ENCODE measurements around the gene RPL29.
"Not testable (repeated sequence)": the region's sequence is repeated elsewhere in the genome, so short reads cannot be mapped to it uniquely, and the experiment has no call there.

RPL29 gene

DNA sequence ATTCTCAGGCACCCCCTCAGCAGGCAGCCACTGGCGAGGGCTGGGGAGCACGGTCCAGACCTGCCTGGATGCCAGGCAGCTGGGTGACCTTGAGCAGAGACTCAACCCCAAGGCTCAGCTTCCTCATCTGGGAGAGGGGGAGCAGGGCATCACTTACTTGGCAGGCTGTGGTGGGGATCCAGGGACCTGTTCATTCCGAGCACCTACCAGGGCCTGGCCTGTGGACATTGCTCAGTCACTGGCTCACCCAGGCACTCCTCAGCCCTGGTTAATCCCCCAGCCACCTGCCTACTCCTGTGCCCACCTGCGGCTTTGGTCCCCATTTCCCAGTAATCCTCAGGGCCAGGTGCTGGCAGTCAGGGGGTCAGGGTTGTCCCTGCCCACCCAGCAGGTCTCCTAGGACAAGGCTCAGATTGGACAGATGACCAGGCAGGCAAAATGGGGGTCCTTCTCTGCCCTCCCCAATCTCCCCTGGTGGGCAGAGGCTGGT lies 9.3 kb upstream of the RPL29 start:
- no peak for DNase-seq

DNA sequence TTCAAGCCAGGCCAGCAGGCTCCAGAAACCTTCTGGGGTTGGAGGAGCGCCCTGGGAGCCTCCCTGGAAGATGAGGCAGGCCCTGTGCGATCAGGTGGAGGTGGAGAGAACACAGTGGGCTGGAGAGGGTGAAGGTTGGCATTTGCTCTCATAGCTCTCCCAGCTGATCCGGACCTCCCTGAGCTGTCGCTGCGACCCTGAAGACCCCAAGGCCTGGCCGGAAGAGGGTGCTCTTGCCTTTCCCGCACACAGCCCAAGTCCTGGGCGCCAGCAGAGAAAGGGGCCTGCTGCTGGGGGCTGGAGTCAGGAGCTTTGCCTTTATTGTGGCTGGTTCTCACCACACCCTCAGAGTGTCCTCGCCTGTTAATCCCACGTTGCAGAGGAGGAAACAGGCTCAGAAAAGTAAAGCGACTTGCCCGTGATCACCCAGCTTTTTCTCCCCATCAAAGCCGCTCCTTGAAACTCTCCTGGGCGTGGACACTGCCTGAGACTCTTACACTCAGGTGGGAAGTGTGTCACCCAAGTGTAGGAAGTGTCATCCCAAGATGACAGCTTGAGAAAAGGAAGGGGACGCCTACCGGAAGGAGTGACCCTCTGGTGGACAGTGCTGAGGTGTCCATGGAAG lies 8.6 kb upstream of the RPL29 start:
- no peak for DNase-seq

DNA sequence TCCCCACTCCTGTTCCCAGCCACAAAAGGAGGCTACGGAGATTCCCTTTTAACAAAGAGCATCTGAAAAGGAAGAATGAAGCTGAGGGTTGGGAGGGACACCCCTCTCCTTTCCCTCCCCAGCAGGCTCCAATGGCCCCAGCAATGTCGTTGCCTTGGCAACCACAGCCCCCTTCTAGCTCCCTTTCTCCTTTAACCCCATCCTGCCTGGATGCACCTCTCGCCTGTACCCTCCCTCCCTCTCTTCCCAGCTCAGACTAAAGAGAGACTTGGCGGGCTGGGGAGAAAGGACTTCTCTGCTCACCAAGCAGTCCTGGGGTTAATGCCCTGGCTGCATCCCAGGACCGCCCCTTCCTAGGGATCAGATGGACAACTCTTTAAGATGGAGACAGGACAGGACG lies 7.1 kb upstream of the RPL29 start:
- DNase-seq: no peak

DNA sequence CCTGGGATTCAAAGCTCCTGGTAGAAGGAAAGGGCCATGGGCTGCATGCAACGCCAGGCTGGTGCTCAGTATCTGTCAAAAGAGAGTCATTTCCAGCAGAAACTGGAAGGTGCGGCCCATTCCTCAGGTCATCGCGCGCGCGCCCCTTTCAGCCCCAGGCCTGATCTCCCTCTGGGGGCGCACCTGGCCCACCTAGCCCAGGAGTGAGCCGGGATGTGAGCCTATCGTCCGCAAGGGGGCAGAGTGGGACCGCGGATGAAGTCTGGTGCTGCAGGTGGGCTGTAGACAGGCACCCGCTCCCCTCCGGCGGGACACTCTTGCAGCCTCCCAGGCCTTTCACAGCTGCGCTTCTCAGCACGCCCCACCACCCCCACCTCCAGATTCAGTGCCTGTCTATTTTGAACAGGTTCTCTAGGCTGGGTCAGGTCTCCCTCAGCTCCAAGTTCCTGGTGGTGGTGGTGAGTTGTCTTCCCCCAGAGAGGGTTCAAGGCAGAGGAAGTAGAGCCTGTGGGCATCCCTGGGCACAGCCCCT lies 5.8 kb upstream of the RPL29 start:
- peak; percentile 89 for DNase-seq

DNA sequence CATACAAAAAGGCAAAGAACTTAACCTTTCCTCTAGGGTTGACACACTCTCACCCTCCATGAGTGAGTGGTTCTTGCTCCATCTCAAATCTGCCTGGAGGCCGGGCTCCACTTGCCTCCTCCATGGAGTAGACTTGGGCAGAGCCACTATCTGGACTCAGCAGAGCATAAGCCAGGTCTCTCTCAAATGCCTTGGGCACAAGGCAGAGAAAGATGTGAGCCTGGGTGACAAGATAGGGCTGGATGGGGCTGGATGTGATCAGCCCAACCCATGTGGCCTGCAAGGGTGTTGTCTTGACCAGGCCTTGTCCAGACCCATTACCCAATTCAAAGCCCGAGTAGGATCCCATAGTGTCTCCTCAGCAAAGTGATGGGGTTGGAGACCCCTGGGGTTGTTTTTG lies 4.2 kb upstream of the RPL29 start:
- DNase-seq: no peak

DNA sequence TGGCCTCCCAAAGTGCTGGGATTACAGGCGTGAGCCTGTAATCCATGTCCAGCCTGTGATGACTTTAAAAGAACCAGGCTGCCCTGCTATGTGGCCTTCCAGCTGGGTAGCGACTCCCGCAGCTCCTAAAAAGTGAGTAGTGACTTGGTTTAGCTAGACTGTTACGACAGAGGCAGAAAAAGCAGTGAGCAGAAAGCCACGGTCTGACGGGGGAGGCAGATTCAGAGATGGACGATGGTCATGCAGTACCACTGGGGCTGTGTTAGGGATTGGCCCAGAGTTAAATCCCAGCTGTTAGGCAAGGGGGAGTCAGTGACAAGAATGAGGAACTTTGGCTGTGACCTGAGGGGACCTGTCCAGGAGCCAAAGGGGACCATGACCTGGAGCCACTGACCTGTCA lies 3.1 kb upstream of the RPL29 start:
- DNase-seq: no peak

DNA sequence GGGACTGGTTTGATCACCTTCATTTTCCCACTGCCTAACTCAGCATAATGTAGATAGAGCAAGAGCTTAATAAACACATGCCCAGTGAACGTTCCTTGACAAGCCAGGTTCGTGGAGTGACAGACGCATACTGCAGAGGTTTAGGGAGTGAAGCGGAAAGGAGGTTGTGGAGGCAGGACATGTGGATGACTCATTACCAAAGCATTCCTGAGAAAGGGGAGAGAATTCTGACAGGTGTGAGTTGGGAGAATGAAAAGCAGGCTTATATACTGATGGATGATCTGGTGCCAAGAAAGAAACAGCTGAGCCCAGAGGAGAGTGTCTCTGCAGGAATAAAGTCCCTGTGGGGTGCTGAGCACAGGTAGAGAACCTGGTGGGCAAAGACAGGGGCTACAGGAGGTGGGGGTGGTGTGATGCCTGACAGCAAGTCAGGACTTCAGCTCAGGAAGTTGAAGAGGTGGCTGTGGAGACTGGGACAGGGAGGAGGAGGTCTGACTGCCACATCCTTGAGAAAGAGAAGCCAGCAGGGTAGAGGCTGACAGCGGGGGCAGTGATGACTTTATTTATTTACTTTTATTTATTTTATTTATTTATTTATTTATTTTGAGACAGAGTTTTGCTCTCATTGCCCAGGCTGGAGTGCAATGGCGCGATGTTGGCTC lies 2.4 kb upstream of the RPL29 start:
- DNase-seq: no peak

DNA sequence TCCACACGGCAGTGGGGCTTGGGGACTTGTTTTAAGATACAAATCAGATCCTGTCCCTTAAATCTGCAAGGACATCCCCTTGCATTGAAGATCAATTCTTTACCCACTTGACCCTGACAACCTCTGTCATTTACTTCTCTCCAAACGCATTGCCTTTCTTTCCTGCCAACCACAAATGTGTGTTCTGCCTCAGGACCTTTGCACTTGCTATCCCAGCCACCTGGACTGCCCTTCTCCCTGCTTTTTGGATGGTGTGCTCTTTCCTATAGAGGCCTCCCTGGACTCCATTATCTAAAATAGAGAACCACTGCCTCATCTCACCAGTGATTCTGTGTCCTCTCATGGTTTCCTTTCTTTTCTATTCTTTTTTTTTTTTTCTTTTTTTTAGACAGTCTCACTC lies 1.5 kb upstream of the RPL29 start:
- DNase-seq: no peak

DNA sequence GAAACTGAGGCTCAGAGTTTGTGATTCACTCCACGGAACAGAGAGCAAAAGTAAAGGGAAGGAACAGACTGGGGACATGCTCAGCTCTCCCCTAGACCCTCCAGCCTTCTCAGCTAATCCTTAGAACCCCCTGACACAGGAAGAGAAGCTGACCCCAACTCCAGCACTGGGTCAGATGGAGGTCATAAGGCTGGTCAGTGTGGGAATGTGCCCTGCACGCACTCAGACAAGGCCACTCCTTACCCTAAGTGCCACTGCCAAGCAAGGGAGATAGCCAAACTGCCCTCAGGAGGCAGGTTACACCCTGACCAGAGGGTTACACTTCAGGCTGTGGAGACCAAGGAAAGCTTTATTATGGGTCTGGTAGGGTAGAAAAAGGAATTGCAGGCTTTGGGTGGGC lies 1.2 kb downstream of the RPL29 start:
- DNase-seq: no peak

DNA sequence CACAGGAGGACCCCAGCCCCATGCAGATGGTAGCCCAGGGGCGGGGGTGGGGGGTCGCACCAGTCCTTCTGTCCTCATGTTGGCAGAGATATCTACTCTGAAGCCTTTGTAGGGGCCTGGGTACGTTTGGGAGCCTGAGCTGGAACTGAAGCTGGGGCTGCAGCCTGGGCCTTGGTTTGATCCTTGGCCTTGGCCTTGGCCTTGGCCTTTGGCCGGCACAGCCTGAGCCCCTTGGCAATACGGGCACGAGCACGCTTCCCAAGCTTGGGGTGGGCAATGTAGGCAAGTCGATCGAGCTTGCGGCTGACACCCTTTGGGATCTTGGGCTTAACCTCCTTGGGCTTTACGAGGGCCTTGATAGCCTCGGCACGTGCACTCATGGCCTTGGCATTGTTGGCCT lies 2.0 kb downstream of the RPL29 start:
- not testable (repeated sequence) for DNase-seq

DNA sequence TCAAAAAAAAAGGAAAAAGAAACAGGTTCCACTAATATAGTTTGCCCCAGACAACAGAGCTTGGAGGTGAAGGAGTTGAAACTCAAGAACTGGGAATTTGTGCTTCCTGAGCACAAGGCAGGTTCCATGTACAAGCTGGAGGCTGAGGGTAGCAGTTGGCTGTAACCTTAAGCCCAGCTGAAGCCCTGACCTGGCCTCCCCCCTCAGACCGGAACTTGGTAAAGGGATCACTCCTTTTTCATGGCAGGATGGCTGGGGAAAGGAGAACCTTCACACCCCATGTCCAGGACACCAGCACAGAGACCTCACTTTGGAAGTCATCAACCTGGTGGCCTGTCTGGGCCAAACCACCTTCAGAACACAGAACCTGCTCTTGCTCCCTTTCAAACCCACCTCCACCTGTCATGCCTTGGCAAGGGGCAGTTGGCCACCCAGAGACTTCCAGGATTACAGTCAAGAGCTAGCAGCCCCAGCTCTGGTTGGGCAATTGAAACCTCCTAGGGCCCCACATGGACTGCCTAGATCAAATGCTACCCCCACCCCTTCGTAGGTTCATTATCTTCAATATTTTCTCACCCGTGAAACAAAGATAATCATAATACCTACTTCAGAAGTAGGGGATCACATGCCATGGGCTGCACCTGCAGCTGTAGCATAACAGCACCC lies 3.5 kb downstream of the RPL29 start:
- DNase-seq: no peak

DNA sequence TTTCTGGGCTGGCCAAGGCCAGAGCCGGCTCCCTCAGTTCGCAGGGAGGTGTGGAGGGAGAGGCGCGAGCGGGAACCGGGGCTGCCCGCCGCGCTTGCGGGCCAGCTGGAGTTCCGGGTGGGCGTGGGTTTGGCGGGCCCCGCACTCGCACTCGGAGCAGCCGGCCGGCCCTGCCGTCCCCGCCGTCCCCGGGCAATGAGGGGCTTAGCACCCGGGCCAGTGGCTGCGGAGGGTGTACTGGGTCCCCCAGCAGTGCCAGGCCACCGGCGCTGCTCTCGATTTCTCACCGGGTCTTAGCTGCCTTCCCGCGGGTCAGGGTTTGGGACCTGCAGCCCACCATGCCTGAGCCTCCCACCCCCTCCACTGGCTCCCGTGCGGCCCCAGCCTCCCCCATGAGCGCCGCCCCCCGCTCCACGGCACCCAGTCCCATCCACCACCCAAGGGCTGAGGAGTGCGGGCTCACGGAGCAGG lies 5.2 kb downstream of the RPL29 start:
- DNase-seq: not testable (repeated sequence)

DNA sequence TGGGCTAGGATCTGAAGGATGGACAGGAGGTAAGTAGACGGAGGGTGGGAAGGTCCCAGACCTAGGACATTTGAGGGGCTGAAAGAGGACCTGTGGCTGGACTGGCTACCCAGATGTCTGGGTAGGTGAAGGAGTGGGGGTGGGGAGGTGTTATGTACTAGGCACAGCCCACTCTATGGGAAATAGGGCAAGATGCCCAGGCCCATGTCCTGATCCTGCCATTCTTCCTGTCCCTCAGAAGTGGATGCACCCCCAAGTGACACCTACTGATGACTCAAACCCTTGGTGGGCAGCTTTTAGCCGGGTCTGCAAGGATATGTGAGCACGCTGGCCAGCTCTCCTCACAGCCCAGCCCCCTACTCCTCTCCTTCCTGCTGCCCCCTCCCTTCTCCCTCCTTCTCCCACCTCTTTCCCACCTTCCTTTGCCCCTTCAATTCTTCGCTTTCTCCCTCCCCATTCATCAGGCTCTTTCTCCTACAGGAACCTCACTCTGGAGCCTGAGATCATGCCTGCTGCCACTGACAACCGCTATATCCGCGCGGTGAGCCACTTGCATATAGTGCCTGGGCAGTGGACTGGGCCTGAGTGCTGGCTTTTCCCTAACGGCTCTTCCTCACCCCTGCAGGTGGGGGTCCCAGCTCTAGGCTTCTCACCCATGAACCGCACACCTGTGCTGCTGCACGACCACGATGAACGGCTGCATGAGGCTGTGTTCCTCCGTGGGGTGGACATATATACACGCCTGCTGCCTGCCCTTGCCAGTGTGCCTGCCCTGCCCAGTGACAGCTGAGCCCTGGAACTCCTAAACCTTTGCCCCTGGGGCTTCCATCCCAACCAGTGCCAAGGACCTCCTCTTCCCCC lies 7.2 kb downstream of the RPL29 start:
- no peak for DNase-seq

DNA sequence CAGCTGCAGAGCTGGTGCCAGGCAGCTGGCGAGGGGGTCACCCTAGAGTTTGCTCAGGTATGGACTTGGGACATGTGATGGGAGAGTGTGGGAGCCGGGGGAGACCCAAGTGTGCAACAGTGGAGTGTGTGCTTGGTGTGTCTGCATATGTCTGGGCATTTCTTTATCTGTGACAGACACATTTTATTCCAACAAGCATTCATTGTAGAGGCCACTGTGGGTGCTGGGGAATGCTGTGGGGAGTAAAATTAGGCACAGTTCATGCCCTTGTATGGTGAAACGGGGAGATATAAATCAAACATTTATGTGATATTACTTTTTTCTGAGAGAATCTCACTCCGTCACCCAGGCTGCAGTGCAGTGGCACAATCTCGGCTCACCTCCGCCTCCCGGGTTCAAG lies 8.1 kb downstream of the RPL29 start:
- DNase-seq: no peak

DNA sequence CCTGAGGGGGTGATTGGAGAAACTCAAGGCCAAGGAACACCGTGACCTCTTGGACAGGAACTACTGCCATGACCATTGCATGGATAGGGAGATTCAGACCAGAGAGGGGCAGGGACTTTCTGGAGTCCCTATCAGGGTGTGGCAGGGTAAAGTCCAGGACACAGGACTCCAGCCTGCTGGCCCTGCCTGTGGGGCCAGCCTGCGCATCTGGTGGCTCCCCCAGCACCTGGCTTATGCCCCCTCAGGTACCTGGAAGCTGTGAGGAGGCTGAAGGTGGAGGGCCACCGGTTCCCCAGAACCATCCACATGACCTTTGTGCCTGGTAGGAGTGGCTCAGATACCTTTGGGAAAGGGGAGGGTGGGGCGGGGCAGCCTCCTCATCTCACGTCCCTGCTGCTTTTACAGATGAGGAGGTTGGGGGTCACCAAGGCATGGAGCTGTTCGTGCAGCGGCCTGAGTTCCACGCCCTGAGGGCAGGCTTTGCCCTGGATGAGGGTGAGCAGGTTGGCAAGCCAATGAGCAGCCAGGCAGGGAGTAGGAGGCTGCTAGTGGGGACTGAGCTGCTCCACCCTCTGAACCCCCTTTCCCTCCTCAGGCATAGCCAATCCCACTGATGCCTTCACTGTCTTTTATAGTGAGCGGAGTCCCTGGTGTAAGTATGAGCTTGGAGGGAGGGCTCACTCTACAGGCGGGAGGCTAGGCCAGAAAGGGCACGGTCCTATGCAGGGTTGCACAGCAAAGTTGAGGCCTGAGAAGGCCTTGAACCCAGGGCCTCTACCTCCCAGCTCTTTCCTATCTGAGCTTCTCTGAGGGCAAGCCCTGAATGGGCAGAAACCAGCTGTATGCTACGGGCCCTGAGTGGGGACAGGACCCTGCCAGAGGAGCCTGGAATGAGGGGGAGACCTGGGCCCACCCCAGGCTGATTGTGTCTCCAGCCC lies 9.4 kb downstream of the RPL29 start:
- DNase-seq: no peak

DNA sequence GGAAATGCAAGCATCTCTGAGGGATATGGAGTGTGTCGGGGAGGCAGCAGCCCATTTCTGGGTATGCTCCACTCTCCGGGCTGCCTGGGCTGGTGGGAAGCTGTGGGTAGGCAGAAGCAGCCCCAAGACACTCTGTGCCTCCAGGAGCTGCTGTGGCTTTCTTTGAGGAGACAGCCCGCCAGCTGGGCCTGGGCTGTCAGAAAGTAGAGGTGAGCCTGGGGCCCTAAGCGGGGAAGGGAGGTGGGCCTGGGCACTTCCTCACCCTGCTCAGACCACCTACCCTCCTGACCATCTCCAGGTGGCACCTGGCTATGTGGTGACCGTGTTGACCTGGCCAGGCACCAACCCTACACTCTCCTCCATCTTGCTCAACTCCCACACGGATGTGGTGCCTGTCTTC lies 10.6 kb downstream of the RPL29 start:
- no peak for DNase-seq

DNA sequence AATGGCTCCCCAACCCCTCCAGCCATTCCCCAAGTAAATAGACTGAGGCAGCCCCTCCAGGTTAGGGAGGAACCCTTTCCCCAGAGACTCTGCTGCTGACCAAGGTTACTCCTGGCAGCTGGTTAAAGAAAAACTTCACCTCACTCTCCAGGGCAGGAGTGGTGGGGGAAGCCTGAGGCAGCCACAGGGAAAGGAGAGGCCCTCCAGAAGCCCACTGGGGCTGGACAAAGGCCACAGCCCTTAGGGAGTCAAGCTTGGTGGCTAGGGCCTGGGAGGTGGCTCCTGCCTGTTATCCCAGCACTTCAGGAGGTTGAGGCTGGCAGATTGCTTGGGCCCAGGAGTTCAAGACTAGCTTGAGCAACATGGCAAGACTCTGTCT lies 11.4 kb downstream of the RPL29 start:
- no peak for DNase-seq

DNA sequence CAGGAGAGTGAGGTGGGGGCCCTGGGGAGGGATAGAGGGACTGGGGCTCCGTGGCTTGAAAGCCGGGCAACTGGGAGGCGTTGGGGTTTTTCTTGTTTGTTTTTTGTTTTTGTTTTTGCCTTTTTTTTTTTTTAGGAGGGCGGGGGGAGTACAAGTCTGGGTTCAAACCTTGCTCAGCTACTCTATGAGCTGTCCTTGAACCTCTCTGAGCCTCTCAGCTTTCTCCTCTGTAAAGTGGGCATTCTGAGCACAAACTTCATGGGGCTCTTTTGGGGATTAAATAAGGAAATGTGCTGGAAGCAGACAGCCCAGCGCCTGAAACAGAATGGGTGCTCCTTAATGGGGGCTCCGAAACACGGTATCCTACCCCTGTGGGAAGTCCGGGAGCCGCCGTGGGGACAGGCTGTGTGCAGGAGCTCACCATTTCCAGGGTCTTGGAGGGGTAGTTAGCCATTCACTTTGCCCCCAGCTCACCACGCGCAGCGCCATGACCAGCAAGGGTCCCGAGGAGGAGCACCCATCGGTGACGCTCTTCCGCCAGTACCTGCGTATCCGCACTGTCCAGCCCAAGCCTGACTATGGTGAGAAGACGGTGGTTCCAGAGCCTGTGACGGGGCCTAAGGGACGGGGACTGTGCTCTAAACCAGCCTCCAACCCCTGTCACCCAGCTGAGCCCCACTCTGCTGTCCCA lies 12.0 kb downstream of the RPL29 start:
- no peak for DNase-seq

DNA sequence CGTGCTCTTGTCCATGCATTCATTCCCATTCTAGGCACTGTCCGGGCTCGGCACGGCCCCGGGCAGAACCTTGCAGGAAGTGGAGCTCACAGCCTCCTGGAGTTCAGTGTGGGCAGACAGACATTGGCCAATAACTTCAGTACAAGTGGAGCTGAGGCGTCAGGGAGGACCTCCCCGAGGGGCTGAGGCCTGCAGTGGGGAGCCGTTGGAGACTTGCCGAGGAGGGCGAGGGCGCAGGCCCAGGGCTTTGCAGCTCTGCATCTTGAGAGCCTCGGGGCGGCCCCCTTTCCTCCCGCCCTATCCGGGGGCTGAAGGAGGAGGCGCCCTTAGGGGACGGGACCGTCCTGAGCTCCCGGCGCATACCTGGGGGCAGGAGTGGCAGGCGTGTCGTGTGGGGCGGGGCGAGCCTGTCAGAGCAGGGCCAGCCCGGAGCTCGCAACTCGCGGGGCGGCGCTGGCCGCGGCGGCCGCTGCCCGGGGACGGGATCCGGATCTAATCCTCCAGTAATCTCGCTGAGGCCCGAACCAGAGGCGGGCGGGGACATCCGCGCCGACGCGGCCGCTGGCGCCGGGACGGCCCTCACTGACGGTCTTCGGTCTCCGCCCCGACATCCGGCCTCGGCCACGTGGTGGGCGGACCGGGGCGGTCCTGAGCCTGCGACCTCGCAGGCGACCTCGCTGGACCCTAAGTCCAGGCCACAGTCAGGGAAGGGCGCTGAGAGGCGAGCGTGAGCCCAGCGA lies 12.7 kb downstream of the RPL29 start, which contains the start of gene ACY1:
TSS of gene ACY1 (plus strand) at position 698 of the 740 bp plus-strand sequence. CDS start 530 bp downstream, outside the sequence.
- peak; percentile 78 for DNase-seq

DNA sequence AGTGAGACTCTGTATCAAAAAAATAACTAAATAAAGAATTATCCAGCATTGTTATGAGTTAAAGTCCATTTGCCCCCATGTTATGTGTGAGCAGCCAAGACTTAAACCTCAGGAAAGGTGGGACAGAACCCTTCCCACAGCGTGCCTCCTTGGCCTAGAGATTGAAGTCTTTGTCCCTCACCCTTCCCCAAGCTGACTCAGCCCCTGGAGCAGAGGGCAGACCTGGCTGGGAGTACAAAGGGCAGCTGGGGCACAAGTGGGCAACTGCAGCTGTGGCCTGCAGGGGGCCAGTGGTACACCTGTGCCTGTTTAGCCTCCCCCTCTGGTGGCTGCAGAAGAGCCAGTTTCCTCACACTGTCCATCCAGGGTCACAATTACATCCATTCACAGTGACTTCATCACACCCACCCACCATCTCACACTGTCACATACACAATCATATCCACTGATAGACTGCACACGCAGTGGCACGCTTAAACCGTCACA lies 13.3 kb downstream of the RPL29 start:
- DNase-seq: peak; percentile 23
